Esophagus squamous epithelium (tissue), 4 donors: ENCODE data around the gene DUSP7.

Experiments used
- CTCF ChIP-seq, 6 experiments: fragments of 450-650 bp in 4 of 6; fragments of 200-600 bp in 2 of 6; sonication (generic) in 2 of 6; IDR thresholded peaks; one replicate each; pipeline ENCODE4 v1.5.1; 2016 to 2019; ENCODE audit warnings: antibody characterized with exemption in 6 of 6, mild to moderate bottlenecking in 4 of 6, moderate library complexity in 4 of 6
- POLR2A ChIP-seq, 4 donors: fragments of 450-650 bp; IDR thresholded peaks; one replicate each; pipeline ENCODE4 v1.6.1; 2017; ENCODE audit warnings: antibody characterized with exemption in 4 of 4, mild to moderate bottlenecking in 4 of 4, moderate library complexity in 3 of 4

DNA sequence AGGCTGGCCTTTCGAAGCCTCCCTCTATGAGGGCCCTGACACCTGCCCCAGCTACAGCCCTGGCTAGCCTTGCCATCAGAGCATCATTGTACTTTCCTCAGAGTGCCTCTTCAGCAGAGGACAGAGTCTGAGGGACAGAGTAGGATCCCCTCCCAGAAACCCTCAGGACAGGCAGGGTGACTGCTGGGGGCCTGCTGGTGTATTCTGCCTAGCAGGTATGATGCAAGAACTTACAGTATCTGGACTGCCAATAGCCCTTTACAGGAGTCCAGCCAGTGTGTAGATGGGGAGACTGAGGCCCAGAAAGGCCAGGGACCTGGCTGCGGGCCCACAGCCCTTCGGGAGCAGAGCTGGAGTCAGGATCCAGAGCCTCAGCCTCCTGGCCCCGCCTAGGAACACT lies 19.1 kb downstream of the DUSP7 start:
- no peak for TF ChIP-seq CTCF (IDR thresholded peaks at IDR 0.05)
- no peak for TF ChIP-seq POLR2A (IDR thresholded peaks at IDR 0.05)
